Measurements from ENCODE around the gene CRIP2.

CRIP2 gene

DNA sequence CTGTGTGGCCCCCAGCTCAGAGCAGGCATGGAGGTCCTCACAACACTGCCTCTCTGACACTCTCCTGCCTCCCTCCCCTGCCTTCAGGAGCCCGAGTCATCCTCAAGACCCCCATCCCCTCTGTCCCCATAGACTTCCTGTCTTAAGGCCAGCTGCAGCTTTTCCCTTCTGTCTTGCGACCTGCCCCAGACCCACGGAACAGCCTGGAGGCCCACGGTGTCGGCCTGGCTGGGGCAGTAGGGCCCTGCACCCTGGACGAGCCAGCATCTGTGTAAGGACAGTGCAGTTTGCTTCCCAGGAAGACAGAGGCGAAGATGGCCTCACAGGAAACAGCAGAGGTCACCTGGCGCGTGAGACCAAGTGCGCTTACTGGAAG is 26.1 kb downstream of the CRIP2 start:
- no peak overlapping the region for H3K4me3 ChIP-seq (ENCODE audit: insufficient read depth, low read depth, low read length, poor library complexity, severe bottlenecking)
- H3K9me3 ChIP-seq (ENCODE audit: control insufficient read depth, low read length): no peaks in the 10 kb centered on the region
- H3K4me1 ChIP-seq (ENCODE audit: control insufficient read depth, insufficient read depth, low read length, poor library complexity, severe bottlenecking): no peaks in the 10 kb centered on the region
- H3K36me3 ChIP-seq (ENCODE audit: control insufficient read depth, insufficient read depth, low read length): peaks cover 11% of the 10 kb centered on the region
- H3K27me3 ChIP-seq (replicated peaks; ENCODE audit: control insufficient read depth, insufficient read depth, low read length, poor library complexity, severe bottlenecking): no peaks in the 10 kb centered on the region
- DNase-seq: no peak
- no peak overlapping the region for H3K27ac ChIP-seq (ENCODE audit: insufficient read depth, low read length, poor library complexity, severe bottlenecking)

DNA sequence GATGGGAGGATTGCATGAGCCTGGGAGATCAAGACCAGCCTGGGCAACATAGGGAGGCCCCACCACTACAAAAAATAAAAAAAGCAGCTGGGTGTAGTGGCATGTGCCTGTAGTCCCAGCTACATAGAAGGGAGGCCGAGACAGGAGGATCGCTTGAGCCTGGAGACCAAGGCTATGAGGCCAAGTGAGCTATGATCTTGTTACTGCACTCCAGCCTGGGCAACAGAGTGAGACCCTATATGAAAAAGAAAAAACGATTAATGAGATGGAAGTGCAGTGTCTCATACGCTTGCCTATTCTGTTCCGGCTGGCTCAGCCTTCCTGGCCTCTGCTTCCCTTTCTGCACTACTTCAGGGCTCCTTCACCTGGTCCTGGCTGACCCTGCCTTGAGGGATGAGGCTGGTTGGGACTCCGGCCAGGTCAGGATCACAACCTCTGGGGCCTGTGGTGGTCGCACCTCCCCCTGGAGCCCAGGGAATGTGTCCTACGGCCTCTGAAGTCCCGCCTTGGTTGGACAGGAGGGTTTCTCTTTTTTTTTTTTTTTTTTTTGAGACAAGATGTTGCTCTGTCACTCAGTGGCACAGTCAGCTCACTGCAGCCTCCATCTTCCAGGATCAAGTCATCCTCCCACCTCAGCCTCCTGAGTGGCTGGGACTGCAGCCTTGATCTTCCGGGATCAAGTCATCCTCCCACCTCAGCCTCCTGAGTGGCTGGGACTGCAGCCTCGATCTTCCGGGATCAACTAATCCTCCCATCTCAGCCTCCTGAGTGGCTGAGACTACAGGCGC is 27.1 kb downstream of the CRIP2 start:
- Histone ChIP-seq H3K36me3 (ENCODE audit: control insufficient read depth, insufficient read depth, low read length) (peaks cover 11% of the 10 kb centered on the region), H3K4me1 (ENCODE audit: control insufficient read depth, insufficient read depth, low read length, poor library complexity, severe bottlenecking) (no peaks in the 10 kb centered on the region), H3K27ac (ENCODE audit: insufficient read depth, low read length, poor library complexity, severe bottlenecking) (no peak overlapping the region), H3K27me3 (replicated peaks; ENCODE audit: control insufficient read depth, insufficient read depth, low read length, poor library complexity, severe bottlenecking) (no peaks in the 10 kb centered on the region), H3K4me3 (ENCODE audit: insufficient read depth, low read depth, low read length, poor library complexity, severe bottlenecking) (no peak overlapping the region), H3K9me3 (ENCODE audit: control insufficient read depth, low read length) (no peaks in the 10 kb centered on the region)
- DNase-seq: no peak

DNA sequence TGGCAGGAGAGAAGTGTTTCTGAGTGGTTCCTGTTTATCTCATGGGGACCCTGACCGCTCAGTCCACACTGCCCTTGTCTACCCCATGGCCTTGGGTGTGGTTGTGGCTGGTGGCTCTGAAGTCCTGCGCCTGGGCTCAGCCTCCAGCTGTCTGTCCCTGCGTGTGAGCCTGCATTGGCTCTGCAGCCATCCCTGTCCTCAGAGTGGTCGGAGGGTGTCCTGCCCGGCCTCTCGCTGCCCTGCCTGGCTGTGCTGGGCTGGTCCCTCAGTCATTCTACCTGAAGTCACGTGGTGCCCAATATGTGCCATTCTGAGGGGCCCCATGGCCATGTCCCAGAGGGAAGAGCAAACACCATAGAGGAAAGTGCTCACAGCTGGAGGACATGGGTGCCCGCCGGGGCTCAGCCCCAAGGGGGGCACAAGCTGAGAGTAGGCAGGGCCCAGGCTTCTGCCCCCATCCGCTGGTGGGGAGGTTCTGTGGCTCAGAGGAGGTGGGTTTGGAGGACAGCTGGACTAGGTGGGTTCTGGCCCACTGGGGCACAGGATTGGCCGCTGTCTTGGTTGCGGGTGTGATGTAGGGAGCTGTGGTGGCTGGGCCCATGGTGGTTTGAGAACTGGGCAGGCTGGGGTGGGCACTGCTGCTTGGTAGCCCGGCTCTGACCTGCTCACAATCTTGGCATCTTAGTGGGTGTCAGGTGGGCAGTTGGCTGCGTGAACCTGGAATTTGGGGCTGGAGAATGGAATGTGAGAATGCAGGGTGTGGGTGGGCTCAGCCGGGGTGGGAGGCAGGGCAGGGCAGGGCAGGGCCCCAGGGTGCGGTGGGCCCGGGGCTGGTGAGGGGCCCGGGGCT is 28.1 kb downstream of the CRIP2 start:
- Histone ChIP-seq H3K9me3 (ENCODE audit: control insufficient read depth, low read length) (no peaks in the 10 kb centered on the region), H3K27me3 (replicated peaks; ENCODE audit: control insufficient read depth, insufficient read depth, low read length, poor library complexity, severe bottlenecking) (no peaks in the 10 kb centered on the region), H3K36me3 (ENCODE audit: control insufficient read depth, insufficient read depth, low read length) (peaks cover 11% of the 10 kb centered on the region), H3K27ac (ENCODE audit: insufficient read depth, low read length, poor library complexity, severe bottlenecking) (no peak overlapping the region), H3K4me3 (ENCODE audit: insufficient read depth, low read depth, low read length, poor library complexity, severe bottlenecking) (no peak overlapping the region), H3K4me1 (ENCODE audit: control insufficient read depth, insufficient read depth, low read length, poor library complexity, severe bottlenecking) (no peaks in the 10 kb centered on the region)
- no peak for DNase-seq

DNA sequence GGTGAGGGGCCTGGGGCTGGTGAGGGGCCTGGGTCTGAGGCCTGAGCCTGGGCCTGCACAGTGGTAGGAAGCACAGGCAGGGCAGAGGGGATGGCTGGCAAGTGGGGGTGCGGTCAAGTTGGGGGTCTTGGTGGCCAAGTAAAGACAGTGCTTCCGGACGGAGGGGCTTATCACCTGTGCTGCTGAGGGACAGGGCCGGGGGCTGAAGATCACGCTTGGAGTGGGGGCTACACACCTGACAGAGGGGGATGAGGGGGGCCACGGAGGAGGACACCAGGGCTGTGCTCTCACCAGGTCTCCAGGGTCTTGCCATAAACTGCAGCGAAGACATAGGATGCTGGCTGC is 28.6 kb downstream of the CRIP2 start:
- no peak for DNase-seq
- no peak overlapping the region for H3K27ac ChIP-seq (ENCODE audit: insufficient read depth, low read length, poor library complexity, severe bottlenecking)
- no peaks in the 10 kb centered on the region for H3K4me1 ChIP-seq (ENCODE audit: control insufficient read depth, insufficient read depth, low read length, poor library complexity, severe bottlenecking)
- H3K4me3 ChIP-seq (ENCODE audit: insufficient read depth, low read depth, low read length, poor library complexity, severe bottlenecking): no peak overlapping the region
- no peaks in the 10 kb centered on the region for H3K9me3 ChIP-seq (ENCODE audit: control insufficient read depth, low read length)
- H3K27me3 ChIP-seq (replicated peaks; ENCODE audit: control insufficient read depth, insufficient read depth, low read length, poor library complexity, severe bottlenecking): no peaks in the 10 kb centered on the region
- H3K36me3 ChIP-seq (ENCODE audit: control insufficient read depth, insufficient read depth, low read length): peaks cover 8% of the 10 kb centered on the region

DNA sequence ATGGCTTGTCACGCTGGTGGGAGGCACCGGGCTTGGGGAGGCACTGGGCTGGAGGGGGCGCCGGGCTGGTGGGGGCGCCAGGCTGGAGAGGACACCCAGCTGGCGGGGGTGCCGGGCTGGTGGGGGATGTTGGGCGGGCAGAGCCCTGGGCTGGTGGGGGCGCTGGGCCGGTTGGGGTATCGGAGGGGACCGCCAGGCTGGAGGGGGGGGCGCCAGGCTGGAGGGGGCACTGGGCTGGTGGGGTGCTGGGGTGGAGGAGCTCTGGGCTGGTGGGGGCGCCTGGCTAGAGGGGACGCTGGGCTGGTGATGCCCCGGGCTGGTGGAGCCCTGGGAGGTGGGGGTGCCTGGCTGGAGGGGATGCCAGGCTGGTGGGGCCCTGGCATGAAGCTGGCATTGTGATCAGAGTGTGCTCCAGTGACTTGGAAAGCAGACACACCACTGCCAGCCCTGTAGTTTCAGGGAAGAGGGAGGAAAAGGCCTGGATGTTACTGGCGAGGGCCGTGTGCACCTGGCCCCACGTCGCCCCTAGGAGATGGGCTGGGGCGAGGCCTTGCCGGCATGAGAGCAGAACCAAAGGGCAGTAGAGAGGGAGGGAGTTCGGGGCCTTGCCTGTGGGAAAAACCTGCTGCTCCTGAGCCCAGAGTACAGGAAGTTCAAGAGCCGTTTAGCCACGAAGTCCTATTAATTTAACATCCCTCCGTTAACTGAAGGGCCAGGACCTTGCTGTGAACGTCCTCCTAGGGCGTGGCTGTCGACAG is 29.5 kb downstream of the CRIP2 start:
- Histone ChIP-seq H3K9me3 (ENCODE audit: control insufficient read depth, low read length) (no peaks in the 10 kb centered on the region), H3K4me1 (ENCODE audit: control insufficient read depth, insufficient read depth, low read length, poor library complexity, severe bottlenecking) (no peaks in the 10 kb centered on the region), H3K27ac (ENCODE audit: insufficient read depth, low read length, poor library complexity, severe bottlenecking) (no peak overlapping the region), H3K27me3 (replicated peaks; ENCODE audit: control insufficient read depth, insufficient read depth, low read length, poor library complexity, severe bottlenecking) (no peaks in the 10 kb centered on the region), H3K36me3 (ENCODE audit: control insufficient read depth, insufficient read depth, low read length) (no peaks in the 10 kb centered on the region), H3K4me3 (ENCODE audit: insufficient read depth, low read depth, low read length, poor library complexity, severe bottlenecking) (no peak overlapping the region)
- DNase-seq: no peak

DNA sequence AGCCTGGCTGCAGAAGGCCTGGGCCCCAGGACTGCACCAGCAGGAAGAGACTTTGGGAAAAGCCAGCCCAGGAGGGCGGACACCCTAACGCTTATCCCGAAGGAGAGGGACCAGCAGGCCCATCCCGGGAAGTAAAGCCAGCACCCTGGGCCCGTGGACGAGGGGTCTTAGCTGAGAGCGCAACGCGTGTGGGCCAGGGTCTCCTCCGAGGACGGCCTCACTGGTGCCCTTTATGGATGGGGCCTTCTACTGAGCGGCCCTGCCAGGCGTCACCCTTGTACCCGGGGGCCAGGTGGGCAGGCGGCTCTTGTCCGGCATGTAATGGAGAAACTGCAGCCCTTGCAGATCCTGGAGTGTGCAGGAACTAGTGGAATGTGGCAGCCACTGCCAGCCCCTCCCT is 30.5 kb downstream of the CRIP2 start:
- no peak for DNase-seq
- Histone ChIP-seq H3K27ac (ENCODE audit: insufficient read depth, low read length, poor library complexity, severe bottlenecking) (no peak overlapping the region), H3K9me3 (ENCODE audit: control insufficient read depth, low read length) (no peaks in the 10 kb centered on the region), H3K36me3 (ENCODE audit: control insufficient read depth, insufficient read depth, low read length) (no peaks in the 10 kb centered on the region), H3K27me3 (replicated peaks; ENCODE audit: control insufficient read depth, insufficient read depth, low read length, poor library complexity, severe bottlenecking) (no peaks in the 10 kb centered on the region), H3K4me1 (ENCODE audit: control insufficient read depth, insufficient read depth, low read length, poor library complexity, severe bottlenecking) (no peaks in the 10 kb centered on the region), H3K4me3 (ENCODE audit: insufficient read depth, low read depth, low read length, poor library complexity, severe bottlenecking) (no peak overlapping the region)

DNA sequence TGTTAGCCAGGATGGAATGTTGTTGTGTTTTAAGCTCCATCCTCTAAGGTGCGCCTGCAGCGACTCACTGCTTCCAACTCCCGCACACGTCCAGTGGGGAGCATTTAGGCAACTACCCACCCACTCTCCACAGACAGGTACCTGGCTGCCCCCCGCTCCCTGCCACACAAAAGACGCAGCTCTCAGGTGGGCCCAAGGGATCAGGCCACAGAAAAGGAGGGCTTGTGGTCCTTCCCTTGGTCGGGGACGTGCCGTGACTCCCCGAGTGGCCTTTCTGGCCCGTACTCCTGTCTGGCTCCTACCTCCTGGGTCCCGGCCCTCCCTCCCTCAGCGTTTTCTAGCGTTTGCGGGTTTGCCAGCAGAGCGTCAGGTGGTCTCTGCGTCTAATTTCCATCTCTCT is 32.6 kb downstream of the CRIP2 start:
- Histone ChIP-seq H3K4me1 (ENCODE audit: control insufficient read depth, insufficient read depth, low read length, poor library complexity, severe bottlenecking) (no peaks in the 10 kb centered on the region), H3K36me3 (ENCODE audit: control insufficient read depth, insufficient read depth, low read length) (no peaks in the 10 kb centered on the region), H3K27me3 (replicated peaks; ENCODE audit: control insufficient read depth, insufficient read depth, low read length, poor library complexity, severe bottlenecking) (no peaks in the 10 kb centered on the region), H3K27ac (ENCODE audit: insufficient read depth, low read length, poor library complexity, severe bottlenecking) (no peak overlapping the region), H3K9me3 (ENCODE audit: control insufficient read depth, low read length) (no peaks in the 10 kb centered on the region), H3K4me3 (ENCODE audit: insufficient read depth, low read depth, low read length, poor library complexity, severe bottlenecking) (no peak overlapping the region)
- no peak for DNase-seq

DNA sequence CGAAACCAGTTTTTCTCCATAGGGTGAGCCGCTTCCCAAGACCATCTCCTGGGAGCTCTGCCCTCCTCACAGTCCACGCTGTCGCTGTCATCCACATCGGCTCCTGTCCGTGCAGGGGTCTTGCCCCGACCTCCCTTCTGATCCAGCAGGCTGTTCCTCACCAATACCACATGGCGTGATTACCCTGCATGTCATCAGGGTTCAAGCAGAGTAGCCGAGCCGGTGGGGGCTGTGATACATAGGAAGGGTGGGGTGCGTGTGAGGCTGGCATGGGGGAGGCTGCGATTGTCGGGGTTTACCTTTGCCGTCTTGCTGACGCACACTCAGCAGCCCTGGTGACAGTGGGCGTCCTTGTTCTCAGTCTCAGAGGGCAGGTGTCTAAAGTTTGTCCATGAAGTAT is 33.4 kb downstream of the CRIP2 start:
- H3K27me3 ChIP-seq (replicated peaks; ENCODE audit: control insufficient read depth, insufficient read depth, low read length, poor library complexity, severe bottlenecking): no peaks in the 10 kb centered on the region
- DNase-seq: no peak
- H3K27ac ChIP-seq (ENCODE audit: insufficient read depth, low read length, poor library complexity, severe bottlenecking): no peak overlapping the region
- H3K4me1 ChIP-seq (ENCODE audit: control insufficient read depth, insufficient read depth, low read length, poor library complexity, severe bottlenecking): no peaks in the 10 kb centered on the region
- no peak overlapping the region for H3K4me3 ChIP-seq (ENCODE audit: insufficient read depth, low read depth, low read length, poor library complexity, severe bottlenecking)
- no peaks in the 10 kb centered on the region for H3K36me3 ChIP-seq (ENCODE audit: control insufficient read depth, insufficient read depth, low read length)
- no peaks in the 10 kb centered on the region for H3K9me3 ChIP-seq (ENCODE audit: control insufficient read depth, low read length)

DNA sequence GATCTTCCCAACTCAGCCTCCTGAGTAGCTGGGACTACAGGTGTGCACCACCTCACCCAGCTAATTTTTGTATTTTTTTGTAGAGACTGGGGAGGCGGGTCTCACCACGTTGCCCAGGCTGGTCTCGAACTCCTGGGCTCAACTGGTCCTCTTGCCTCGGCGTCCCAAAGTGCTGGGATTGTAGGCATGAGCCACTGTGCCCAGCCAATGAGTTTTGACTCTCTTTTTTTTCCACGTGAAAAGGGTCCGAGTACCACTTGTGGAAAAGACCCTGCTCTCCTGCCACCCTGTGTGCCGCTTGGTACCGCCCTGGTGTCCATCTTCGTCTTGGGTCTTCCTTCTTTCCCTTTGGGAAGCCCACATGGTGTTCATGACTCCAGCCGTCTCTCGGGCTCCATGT is 34.0 kb downstream of the CRIP2 start:
- Histone ChIP-seq H3K9me3 (ENCODE audit: control insufficient read depth, low read length) (no peaks in the 10 kb centered on the region), H3K27me3 (replicated peaks; ENCODE audit: control insufficient read depth, insufficient read depth, low read length, poor library complexity, severe bottlenecking) (no peaks in the 10 kb centered on the region), H3K4me1 (ENCODE audit: control insufficient read depth, insufficient read depth, low read length, poor library complexity, severe bottlenecking) (no peaks in the 10 kb centered on the region), H3K36me3 (ENCODE audit: control insufficient read depth, insufficient read depth, low read length) (no peaks in the 10 kb centered on the region), H3K4me3 (ENCODE audit: insufficient read depth, low read depth, low read length, poor library complexity, severe bottlenecking) (no peak overlapping the region), H3K27ac (ENCODE audit: insufficient read depth, low read length, poor library complexity, severe bottlenecking) (no peak overlapping the region)
- no peak for DNase-seq

DNA sequence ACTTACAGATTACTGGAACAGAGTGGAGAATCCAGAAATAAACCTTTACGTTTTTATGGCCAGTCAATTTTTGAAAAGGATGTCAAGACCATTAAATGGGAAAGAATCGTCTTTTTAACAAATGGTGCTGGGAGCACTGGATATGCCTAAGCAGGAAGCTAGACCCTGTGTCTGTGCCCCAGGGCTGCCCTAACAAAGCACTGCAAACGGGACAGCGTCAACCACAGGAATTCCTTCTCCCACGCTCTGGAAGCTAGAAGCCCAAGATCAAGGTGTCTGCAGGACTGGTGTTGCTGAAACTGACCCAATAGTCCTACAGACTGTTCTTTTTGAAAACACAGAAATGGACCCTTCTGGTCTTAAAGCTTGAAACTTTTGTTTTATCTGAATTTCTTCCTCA is 42.5 kb downstream of the CRIP2 start:
- no peak for DNase-seq
- Histone ChIP-seq H3K4me3 (ENCODE audit: insufficient read depth, low read depth, low read length, poor library complexity, severe bottlenecking) (no peak overlapping the region), H3K27me3 (replicated peaks; ENCODE audit: control insufficient read depth, insufficient read depth, low read length, poor library complexity, severe bottlenecking) (no peaks in the 10 kb centered on the region), H3K36me3 (ENCODE audit: control insufficient read depth, insufficient read depth, low read length) (no peaks in the 10 kb centered on the region), H3K4me1 (ENCODE audit: control insufficient read depth, insufficient read depth, low read length, poor library complexity, severe bottlenecking) (no peaks in the 10 kb centered on the region), H3K27ac (ENCODE audit: insufficient read depth, low read length, poor library complexity, severe bottlenecking) (no peak overlapping the region), H3K9me3 (ENCODE audit: control insufficient read depth, low read length) (no peaks in the 10 kb centered on the region)
